ENCODE measurements around the gene FAM89A. TPM values are rescaled to one million over a fixed set of nuclear protein-coding genes. Genes with fewer than 3 reads are reported as not detected.
A peak's percentile ranks its signal among the peaks of the same experiment; 100 is the strongest.

Gene FAM89A
- total RNA-seq (10 to 100 TPM in 1 of 2 donors, 1 to 10 TPM in 1; 8.4 to 11.3 TPM), polyA plus RNA-seq (ENCODE audit: insufficient read depth, low read depth, low replicate concordance) (5.6 TPM)
- long read RNA-seq, donor 1, partial matches to known transcripts = 0 of 3 reads
- long read RNA-seq, donor 1, other reads (novel, unspliced or antisense) = 0 of 3 reads
- long read RNA-seq, donor 2, partial matches to known transcripts = 0 of 2 reads
- long read RNA-seq, donor 2, other reads (novel, unspliced or antisense) = 0 of 2 reads

GRCh38 chr1:231040019-231040799, at the start of gene FAM89A:
Gene FAM89A (minus strand): TSS chr1:231040254. CDS start chr1:231040211, 43 bp downstream.
- peak within 1 kb of the TSS; percentile 68 to 70 for H3K4me3 ChIP-seq
- intact Hi-C loops (cut with DNase I; ENCODE audit: low total_unique reads) = no loop called here
- TF ChIP-seq POLR2A (IDR thresholded peaks at IDR 0.05) (no peak), CTCF (IDR thresholded peaks at IDR 0.05) (no peak)
- H3K4me1 ChIP-seq = no peaks in the 10 kb centered on the region
- H3K36me3 ChIP-seq (ENCODE audit: low read depth, missing control alignments) = no peaks in the 10 kb centered on the region
- H3K27me3 ChIP-seq = no peaks in the 10 kb centered on the region
- 1% methylated on average over 26 to 62 of the region's 82 CpGs for WGBS, 2 donors
- H3K27ac ChIP-seq = peak within 1 kb of the TSS; percentile 18 to 24
- no peaks in the 10 kb centered on the region for H3K9me3 ChIP-seq
- DNase-seq = peak; percentile 63

- H3K4me3 ChIP-seq = no peak overlapping the region
- H3K27ac ChIP-seq = no peak overlapping the region
- no peak for TF ChIP-seq POLR2A (IDR thresholded peaks at IDR 0.05)
- TF ChIP-seq CTCF (IDR thresholded peaks at IDR 0.05) = no peak
- no peaks in the 10 kb centered on the region for H3K36me3 ChIP-seq (ENCODE audit: low read depth, missing control alignments)
- intact Hi-C loops (cut with DNase I; ENCODE audit: low total_unique reads) = no loop called here
- no peaks in the 10 kb centered on the region for H3K4me1 ChIP-seq
- no peak for DNase-seq
- no peaks in the 10 kb centered on the region for H3K27me3 ChIP-seq
- H3K9me3 ChIP-seq = no peaks in the 10 kb centered on the region
- 83 to 87% methylated on average over 5 of the region's 5 CpGs for WGBS, 2 donors
Observed at GRCh38 chr1:231084353-231084752, 44.3 kb upstream of the FAM89A start.

- no peaks in the 10 kb centered on the region for H3K9me3 ChIP-seq
- intact Hi-C loops (cut with DNase I; ENCODE audit: low total_unique reads) = no loop called here
- DNase-seq = no peak
- H3K27ac ChIP-seq = no peak overlapping the region
- 85 to 91% methylated on average over 4 of the region's 4 CpGs for WGBS, 2 donors
- no peaks in the 10 kb centered on the region for H3K36me3 ChIP-seq (ENCODE audit: low read depth, missing control alignments)
- no peaks in the 10 kb centered on the region for H3K27me3 ChIP-seq
- H3K4me1 ChIP-seq = no peaks in the 10 kb centered on the region
- TF ChIP-seq POLR2A (IDR thresholded peaks at IDR 0.05) = no peak
- no peak for TF ChIP-seq CTCF (IDR thresholded peaks at IDR 0.05)
- no peak overlapping the region for H3K4me3 ChIP-seq
Observed at GRCh38 chr1:231079163-231079562, 39.1 kb upstream of the FAM89A start.

GRCh38 chr1:231078250-231078649, 38.2 kb upstream of the FAM89A start:
- WGBS, 2 donors = 89 to 91% methylated on average over 7 of the region's 7 CpGs
- Histone ChIP-seq H3K4me1 (no peaks in the 10 kb centered on the region), H3K9me3 (no peaks in the 10 kb centered on the region), H3K4me3 (no peak overlapping the region), H3K27ac (no peak overlapping the region), H3K36me3 (ENCODE audit: low read depth, missing control alignments) (no peaks in the 10 kb centered on the region), H3K27me3 (no peaks in the 10 kb centered on the region)
- intact Hi-C loops (cut with DNase I; ENCODE audit: low total_unique reads) = no loop called here
- TF ChIP-seq CTCF (IDR thresholded peaks at IDR 0.05) (no peak), POLR2A (IDR thresholded peaks at IDR 0.05) (no peak)
- no peak for DNase-seq
